HepG2 (cell line): ENCODE results near the gene METTL26. TPM values are rescaled to one million over a fixed set of nuclear protein-coding genes. Genes with fewer than 3 reads are reported as not detected.

Experiments used
- ARID4A ChIP-seq: sonication (generic); formaldehyde crosslinking; IDR thresholded peaks from 2 replicates; pipeline ENCODE4 v1.5.0; 2020; ENCODE audit warnings: mild to moderate bottlenecking, missing genetic modification reagents, borderline replicate concordance
- ELK4 ChIP-seq: sonication (generic); formaldehyde crosslinking; IDR thresholded peaks from 2 replicates; pipeline ENCODE4 v1.9.0; 2021; ENCODE audit warnings: missing genetic modification reagents, borderline replicate concordance
- HNF4A ChIP-seq: sonication (generic); formaldehyde crosslinking; IDR thresholded peaks from 2 replicates; pipeline ENCODE4 v1.4.0; 2020; ENCODE audit warnings: missing genetic modification reagents
- KDM6A ChIP-seq: IDR thresholded peaks from 2 replicates; pipeline ENCODE4 v1.6.1; 2016; ENCODE audit warnings: low read depth
- NR2F2 ChIP-seq: IDR thresholded peaks from 2 replicates; pipeline ENCODE4 v1.6.1; 2012; ENCODE audit warnings: low read depth, inconsistent platforms, borderline replicate concordance
- SAP130 ChIP-seq: IDR thresholded peaks from 2 replicates; pipeline ENCODE4 v1.6.1; 2016; ENCODE audit warnings: low read depth
- TFE3 ChIP-seq: IDR thresholded peaks from 2 replicates; pipeline ENCODE4 v1.6.1; 2016
- TP53 ChIP-seq: sonication (generic); formaldehyde crosslinking; conservative IDR thresholded peaks from 2 replicates; pipeline ENCODE4 v1.4.0; 2020; ENCODE audit warnings: missing genetic modification reagents
- ZBTB20 ChIP-seq: sonication (generic); formaldehyde crosslinking; IDR thresholded peaks from 2 replicates; pipeline ENCODE4 v1.8.1; 2023; ENCODE audit warnings: missing genetic modification reagents, low read depth, mild to moderate bottlenecking, borderline replicate concordance
- ZBTB4 ChIP-seq: sonication (generic); formaldehyde crosslinking; IDR thresholded peaks from 2 replicates; pipeline ENCODE4 v1.4.0; 2020; ENCODE audit warnings: missing genetic modification reagents, mild to moderate bottlenecking, borderline replicate concordance
- ZNF333 ChIP-seq: sonication (generic); formaldehyde crosslinking; IDR thresholded peaks from 2 replicates; pipeline ENCODE4 v1.4.0; 2020; ENCODE audit warnings: mild to moderate bottlenecking, missing genetic modification reagents, borderline replicate concordance
- ZNF44 ChIP-seq: sonication (generic); formaldehyde crosslinking; IDR thresholded peaks from 2 replicates; pipeline ENCODE4 v1.5.1; 2020; ENCODE audit warnings: mild to moderate bottlenecking, missing genetic modification reagents
- ZNF772 ChIP-seq: sonication (generic); formaldehyde crosslinking; IDR thresholded peaks from 2 replicates; pipeline ENCODE4 v1.5.0; 2020; ENCODE audit warnings: mild to moderate bottlenecking, missing genetic modification reagents
- ZNF781 ChIP-seq: sonication (generic); formaldehyde crosslinking; IDR thresholded peaks from 2 replicates; pipeline ENCODE4 v1.5.1; 2020; ENCODE audit warnings: borderline replicate concordance, mild to moderate bottlenecking, missing genetic modification reagents; ENCODE audit errors: not compliant biosample characterization
- ZNF788 ChIP-seq: sonication (generic); formaldehyde crosslinking; IDR thresholded peaks from 2 replicates; pipeline ENCODE4 v1.5.0; 2020; ENCODE audit warnings: mild to moderate bottlenecking, missing genetic modification reagents, borderline replicate concordance
- ZNF891 ChIP-seq: sonication (generic); formaldehyde crosslinking; IDR thresholded peaks from 2 replicates; pipeline ENCODE4 v1.5.0; 2020; ENCODE audit warnings: mild to moderate bottlenecking, missing genetic modification reagents
- polyA plus RNA-seq, 8 experiments: library from polyadenylated mRNA; depleted of rRNA in 3 of 8; stranded (reverse) in 7 of 8; unstranded in 1 of 8; fragments of >200 nt; fragmentation: Illumina TruSeq in 4 of 8; extraction: Trizol in 4 of 8; gene quantifications; 2 replicates each; pipeline versions ENCODE4 v1.2.1 to v1.2.3, GENCODE V29; 2011 to 2016; ENCODE audit warnings: low read depth in 4 of 8, missing spikeins in 1 of 8, mixed read lengths in 1 of 8; ENCODE audit not compliant: insufficient read depth in 1 of 8
- total RNA-seq, 5 experiments: library from RNA; depleted of rRNA; stranded (reverse); fragments of >200 nt; fragmentation: Illumina TruSeq; extraction: Trizol; gene quantifications; 2 replicates each; pipeline ENCODE4 v1.2.3, GENCODE V29; 2016; ENCODE audit warnings: low read depth in 1 of 5

The METTL26 gene
- total and polyA plus RNA-seq, 2 of the 13 experiments (the other 11 are each of a cell fraction or from before 2014, with no cell fraction given): 65.5 to 70.1 TPM

GRCh38 chr16:637081-638018 lies 1.2 kb upstream of the METTL26 start (continued):
- TF ChIP-seq ZBTB4 (CRISPR knock-in tag) (peak; percentile 51; the same call in 1 of the 2 replicates), HNF4A (no peak), NR2F2 (no peak), ZNF781 (CRISPR knock-in tag) (peak; percentile 23), ZNF44 (CRISPR knock-in tag) (no peak), ZNF772 (peak; percentile 62; the same call in 1 of the 2 replicates), ZBTB20 (CRISPR knock-in tag) (0 out of 2 replicates have a peak, but pooled peaks have one; percentile 29), TP53 (CRISPR knock-in tag) (no peak), ARID4A (CRISPR knock-in tag) (0 out of 2 replicates have a peak, but pooled peaks have one; percentile 3), ZNF891 (CRISPR knock-in tag) (0 out of 2 replicates have a peak, but pooled peaks have one; percentile 26), ELK4 (CRISPR knock-in tag) (no peak), TFE3 (peak; percentile 13; the same call in 1 of the 2 replicates), KDM6A (CRISPR knock-in tag) (no peak), ZNF333 (CRISPR knock-in tag) (0 out of 2 replicates have a peak, but pooled peaks have one; percentile 43), ZNF788 (peak; percentile 17; the same call in 1 of the 2 replicates), SAP130 (CRISPR knock-in tag) (peak; percentile 9; the same call in 1 of the 2 replicates)
